Tongue (tissue), 3 donors: ENCODE measurements around the gene ABCF3. TPM values are rescaled to one million over a fixed set of nuclear protein-coding genes. Genes with fewer than 3 reads are reported as not detected.

Experiments used
- DNase-seq: peaks from one replicate; pipeline ENCODE4 v3.0.0-alpha.2; 2015
- small RNA-seq: library from RNA; depleted of rRNA; stranded (forward); fragments of <200 nt; gene quantifications from one replicate; pipeline ENCODE3, GENCODE V24; 2014; ENCODE audit warnings: low replicate concordance
- total RNA-seq: library from RNA; depleted of rRNA; stranded (reverse); fragments of >200 nt; gene quantifications from one replicate; pipeline ENCODE4 v1.2.3, GENCODE V29; 2014

Gene ABCF3
- total RNA-seq, 1 donor from 2014 or later, result 77.6 TPM

- DNase-seq, result no peak
These were observed 45.7 kb downstream of the ABCF3 start for GRCh38 chr3:184231671-184232070.

DNA sequence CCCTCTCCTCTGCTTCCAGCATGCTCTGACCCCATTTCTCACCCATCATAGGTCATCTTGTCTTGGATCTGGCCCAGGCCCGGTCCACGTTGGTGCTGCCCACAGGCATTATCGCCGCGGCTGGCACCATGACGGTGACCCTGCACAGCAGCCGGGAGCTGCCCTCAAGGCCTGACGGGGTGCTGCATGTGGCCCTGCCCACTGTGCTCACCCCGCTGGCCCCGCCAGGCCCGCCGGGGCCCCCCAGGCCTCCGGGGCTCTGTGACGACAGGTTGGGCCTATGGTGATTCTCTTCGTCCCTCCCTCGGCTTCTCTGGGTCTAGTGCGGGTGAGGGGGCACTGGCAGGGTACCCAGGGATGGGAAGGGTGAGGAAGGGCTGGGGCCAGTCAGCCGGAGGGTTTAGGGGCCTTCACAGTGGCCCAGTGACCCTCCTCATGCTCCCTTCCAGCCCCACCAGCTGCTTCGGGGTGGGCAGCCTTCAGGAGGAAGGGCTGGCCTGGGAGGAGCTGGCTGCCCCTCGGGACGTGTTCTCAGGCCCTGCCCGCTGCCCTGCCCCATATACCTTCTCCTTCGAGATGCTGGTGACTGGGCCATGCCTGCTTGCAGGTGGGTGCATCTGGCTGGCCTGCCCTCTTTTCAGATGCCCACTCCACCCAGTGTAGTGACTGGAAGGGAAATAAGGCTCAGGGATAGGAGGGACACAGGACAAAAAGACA lies 47.3 kb downstream of the ABCF3 start:
- no peak for DNase-seq

DNA sequence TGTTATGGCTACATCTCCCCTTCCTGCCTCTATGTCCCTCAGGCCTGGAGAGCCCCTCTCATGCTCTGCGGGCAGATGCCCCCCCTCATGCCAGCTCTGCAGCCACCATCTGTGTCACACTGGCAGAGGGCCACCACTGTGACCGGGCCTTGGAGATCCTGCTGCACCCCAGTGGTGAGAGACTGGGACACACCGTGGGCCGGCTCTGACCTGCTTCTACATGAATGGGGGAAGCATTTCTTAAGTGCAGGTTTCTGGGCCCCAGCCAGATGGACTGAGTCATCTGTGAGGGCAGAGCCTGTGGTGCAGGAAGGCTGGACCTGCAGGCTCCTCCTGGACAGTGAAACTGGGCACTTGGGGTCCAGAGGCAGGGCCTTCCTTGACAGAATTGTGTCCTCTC lies 48.2 kb downstream of the ABCF3 start:
- DNase-seq, result peak; percentile 11

- no peak for DNase-seq
These were observed 48.8 kb downstream of the ABCF3 start for GRCh38 chr3:184234671-184235380.

- DNase-seq, result no peak
These were observed 49.5 kb downstream of the ABCF3 start for GRCh38 chr3:184235381-184236032.

- DNase-seq, result no peak
These were observed 50.0 kb downstream of the ABCF3 start for GRCh38 chr3:184236033-184236410.

GRCh38 chr3:184236636-184237035 lies 50.6 kb downstream of the ABCF3 start:
- DNase-seq, result no peak

DNA sequence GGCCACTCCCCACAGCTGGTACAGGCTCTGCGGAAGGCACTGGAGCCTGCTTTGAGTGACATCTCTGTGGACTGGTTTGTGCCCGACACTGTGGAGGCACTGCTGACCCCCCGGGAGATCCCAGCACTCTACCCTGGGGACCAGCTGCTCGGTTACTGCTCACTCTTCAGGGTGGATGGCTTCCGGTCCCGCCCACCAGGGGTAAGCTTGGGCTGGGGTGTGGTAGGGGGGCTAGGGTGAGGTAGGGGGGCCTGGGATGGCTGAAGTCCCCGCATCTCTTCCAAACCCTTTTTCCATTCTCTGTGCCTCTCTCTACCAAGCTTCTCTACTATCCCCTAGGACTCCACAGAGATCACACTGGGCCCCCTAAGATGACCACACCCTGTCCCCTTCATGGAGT lies 51.2 kb downstream of the ABCF3 start:
- DNase-seq, result no peak

- no peak for DNase-seq
These were observed 51.8 kb downstream of the ABCF3 start for GRCh38 chr3:184237807-184238206.

DNA sequence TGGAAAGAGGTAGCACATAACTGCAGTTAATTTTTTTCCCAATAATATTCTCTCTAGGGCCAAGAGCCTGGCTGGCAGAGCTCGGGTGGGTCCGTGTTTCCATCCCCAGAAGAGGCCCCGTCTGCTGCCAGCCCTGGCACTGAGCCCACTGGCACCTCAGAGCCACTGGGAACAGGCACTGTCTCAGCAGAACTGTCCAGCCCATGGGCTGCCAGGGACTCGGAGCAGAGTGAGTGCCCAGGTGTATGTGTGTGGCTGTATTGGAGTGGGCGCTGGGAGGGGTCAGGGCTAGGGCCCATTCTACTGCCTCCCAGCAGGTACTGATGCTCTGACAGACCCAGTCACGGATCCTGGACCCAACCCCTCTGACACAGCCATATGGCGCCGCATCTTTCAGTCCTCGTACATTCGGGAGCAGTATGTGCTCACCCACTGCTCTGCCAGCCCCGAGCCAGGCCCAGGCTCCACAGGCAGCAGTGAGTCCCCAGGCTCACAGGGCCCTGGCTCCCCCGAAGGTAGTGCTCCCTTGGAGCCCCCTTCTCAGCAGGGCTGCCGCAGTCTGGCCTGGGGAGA lies 52.3 kb downstream of the ABCF3 start:
- DNase-seq, result no peak

GRCh38 chr3:184239221-184239620 lies 53.2 kb downstream of the ABCF3 start:
- no peak for DNase-seq

DNA sequence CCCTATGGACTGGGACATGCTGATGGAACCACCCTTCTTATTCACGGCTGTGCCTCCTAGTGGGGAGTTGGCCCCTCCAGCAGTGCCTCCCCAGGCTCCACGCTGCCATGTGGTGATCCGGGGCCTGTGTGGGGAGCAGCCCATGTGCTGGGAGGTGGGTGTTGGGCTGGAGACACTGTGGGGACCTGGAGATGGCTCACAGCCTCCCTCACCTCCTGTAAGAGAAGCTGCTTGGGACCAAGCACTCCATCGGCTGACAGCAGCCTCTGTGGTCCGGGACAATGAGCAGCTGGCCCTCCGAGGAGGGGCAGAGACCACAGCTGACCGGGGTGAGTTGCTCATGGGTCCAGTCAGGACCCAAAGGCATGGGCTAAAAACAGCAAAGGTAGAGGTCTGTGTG lies 53.7 kb downstream of the ABCF3 start:
- DNase-seq, result no peak

DNA sequence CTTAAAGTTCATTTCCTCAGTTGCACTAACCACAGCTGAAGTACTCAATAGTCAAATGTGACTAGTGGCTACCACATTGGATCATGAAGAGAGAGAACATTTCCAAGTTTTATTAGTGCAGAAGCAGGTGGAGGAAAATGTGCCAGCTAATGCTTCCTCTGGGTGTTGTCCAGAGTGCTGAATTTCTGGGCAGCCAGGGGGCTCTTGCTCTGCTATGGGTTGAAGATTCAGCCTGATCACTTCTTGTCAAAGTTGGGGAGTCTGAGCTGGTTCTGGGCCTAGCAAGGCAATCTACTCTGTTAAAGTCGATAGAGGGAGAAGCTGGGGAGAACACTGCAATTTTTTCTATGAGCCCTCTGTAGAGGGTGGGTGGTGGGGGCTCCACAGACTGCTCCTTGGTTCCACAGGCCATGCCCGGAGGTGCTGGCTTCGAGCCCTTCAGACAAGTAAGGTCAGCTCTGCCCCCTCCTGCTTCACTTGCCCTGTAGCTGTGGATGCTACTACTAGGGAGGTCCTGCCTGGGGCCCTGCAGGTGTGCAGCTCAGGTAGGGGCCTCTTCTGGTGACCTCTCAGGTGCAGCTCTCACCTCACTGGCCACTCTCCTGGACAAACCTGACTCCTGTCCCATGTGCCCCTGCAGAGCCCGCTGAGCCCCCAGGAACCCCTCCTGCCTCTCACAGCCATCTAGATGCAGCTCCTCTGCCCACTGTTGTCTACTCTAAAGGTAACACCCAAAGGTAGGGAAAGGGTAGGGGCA lies 54.6 kb downstream of the ABCF3 start:
- DNase-seq, result peak; percentile 73

DNA sequence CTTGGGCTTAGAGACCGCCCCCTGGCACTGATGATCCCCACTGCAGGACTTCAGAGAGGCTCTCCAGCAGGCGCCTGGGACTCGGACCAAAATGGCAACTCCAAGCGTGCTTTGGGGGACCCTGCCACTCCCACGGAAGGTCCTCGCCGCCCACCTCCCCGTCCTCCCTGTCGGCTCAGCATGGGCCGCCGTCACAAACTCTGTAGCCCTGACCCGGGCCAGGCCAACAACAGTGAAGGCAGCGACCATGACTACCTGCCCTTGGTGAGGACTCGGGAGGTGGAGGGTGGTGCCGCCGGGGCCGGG lies 55.1 kb downstream of the ABCF3 start:
- DNase-seq, result no peak

DNA sequence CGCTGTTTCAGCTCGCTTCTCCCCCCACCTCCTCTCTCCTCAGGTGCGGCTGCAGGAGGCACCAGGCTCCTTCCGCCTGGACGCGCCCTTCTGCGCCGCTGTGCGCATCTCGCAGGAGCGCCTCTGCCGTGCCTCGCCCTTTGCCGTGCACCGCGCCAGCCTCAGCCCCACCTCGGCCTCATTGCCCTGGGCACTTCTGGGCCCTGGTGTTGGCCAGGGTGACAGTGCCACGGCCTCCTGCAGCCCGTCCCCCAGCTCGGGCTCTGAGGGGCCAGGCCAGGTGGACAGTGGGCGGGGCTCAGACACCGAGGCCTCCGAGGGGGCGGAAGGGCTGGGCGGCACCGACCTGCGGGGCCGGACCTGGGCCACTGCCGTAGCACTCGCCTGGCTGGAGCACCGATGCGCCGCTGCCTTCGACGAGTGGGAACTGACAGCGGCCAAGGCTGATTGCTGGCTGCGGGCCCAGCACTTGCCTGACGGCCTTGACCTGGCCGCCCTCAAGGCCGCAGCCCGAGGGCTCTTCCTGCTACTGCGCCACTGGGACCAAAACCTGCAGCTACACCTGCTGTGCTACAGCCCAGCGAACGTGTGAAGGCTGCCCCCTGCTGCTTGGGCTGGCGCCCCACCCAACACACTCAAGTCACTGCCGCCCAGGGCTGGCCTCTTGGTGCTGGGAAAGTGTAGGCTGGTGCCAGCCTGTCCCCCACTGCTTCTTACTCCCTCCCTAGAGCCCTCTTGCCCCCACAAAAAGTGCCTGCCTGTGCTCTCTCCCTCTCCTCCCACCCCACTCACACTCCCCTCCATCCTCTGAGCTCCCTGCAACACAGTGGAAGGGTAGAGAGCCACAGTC lies 55.7 kb downstream of the ABCF3 start:
- no peak for DNase-seq

GRCh38 chr3:184242297-184242685 lies 56.3 kb downstream of the ABCF3 start:
- DNase-seq, result no peak

Small RNAs within 50 kb of the gene (small RNA-seq; reads per million reads assigned to genes)
- 0.08 reads per million for gene MIR1224

Other genes with a start within 250 kb of the ABCF3 start
- gene ABCC5, start 168.3 kb upstream of the ABCF3 start, total RNA-seq, result 58.7 TPM
- gene HTR3D, start 154.5 kb upstream of the ABCF3 start, total RNA-seq, result not detected
- gene HTR3C, start 133.2 kb upstream of the ABCF3 start, total RNA-seq, result not detected
- gene HTR3E, start 89.1 kb upstream of the ABCF3 start, total RNA-seq, result not detected
- gene EIF2B5, start 50.8 kb upstream of the ABCF3 start, total RNA-seq, result 54.9 TPM
- gene DVL3, start 30.8 kb upstream of the ABCF3 start, total RNA-seq, result 49.7 TPM
- 161 TPM for gene AP2M1, start 11.3 kb upstream of the ABCF3 start, total RNA-seq
- not detected for gene VWA5B2, start 43.4 kb downstream of the ABCF3 start, total RNA-seq
- 19.6 TPM for gene ALG3, start 62.8 kb downstream of the ABCF3 start, total RNA-seq
- 0.62 TPM for gene EEF1AKMT4, start 63.5 kb downstream of the ABCF3 start, total RNA-seq
- gene CAMK2N2, start 75.4 kb downstream of the ABCF3 start, total RNA-seq, result not detected
- not detected for gene ECE2, start 89.8 kb downstream of the ABCF3 start, total RNA-seq
- gene PSMD2, start 113.0 kb downstream of the ABCF3 start, total RNA-seq, result 280 TPM
- gene EIF4G1, start 128.4 kb downstream of the ABCF3 start, total RNA-seq, result 209 TPM
- gene FAM131A, start 151.4 kb downstream of the ABCF3 start, total RNA-seq, result 26.9 TPM
- gene CLCN2, start 175.4 kb downstream of the ABCF3 start, total RNA-seq, result 2.8 TPM
- 81.0 TPM for gene POLR2H, start 175.5 kb downstream of the ABCF3 start, total RNA-seq
- not detected for gene THPO, start 192.0 kb downstream of the ABCF3 start, total RNA-seq
- 33.5 TPM for gene CHRD, start 193.9 kb downstream of the ABCF3 start, total RNA-seq